Nephron progenitor cell (in vitro differentiated cells): Measurements from ENCODE around the gene HES7.
"Not testable (repeated sequence)": the region's sequence is repeated elsewhere in the genome, so short reads cannot be mapped to it uniquely, and the experiment has no call there.

ENCODE experiments used
- DNase-seq: peaks from one replicate; pipeline ENCODE4 v3.0.0; 2021
- H3K27ac Mint-ChIP-seq: 2 replicates; pipeline ENCODE4 v1.8.0; 2021; ENCODE audit warnings: mild to moderate bottlenecking, moderate library complexity, mixed read lengths
- H3K27me3 Mint-ChIP-seq: 2 replicates; pipeline ENCODE4 v1.8.0; 2021; ENCODE audit warnings: mild to moderate bottlenecking, low read depth, mixed read lengths; ENCODE audit not compliant: poor library complexity
- H3K36me3 Mint-ChIP-seq: 2 replicates; pipeline ENCODE4 v1.8.0; 2021; ENCODE audit warnings: low read depth, mixed read lengths
- H3K4me1 Mint-ChIP-seq: 2 replicates; pipeline ENCODE4 v1.8.0; 2021; ENCODE audit warnings: mixed read lengths
- H3K4me3 Mint-ChIP-seq: 2 replicates; pipeline ENCODE4 v1.8.0; 2021; ENCODE audit warnings: mild to moderate bottlenecking, moderate library complexity, mixed read lengths
- H3K9me3 Mint-ChIP-seq: 2 replicates; pipeline ENCODE4 v1.8.0; 2021; ENCODE audit warnings: mild to moderate bottlenecking, moderate library complexity, mixed read lengths
- TF ChIP-seq, protein P1 (sequence below): fragments of 200-600 bp; sonication (generic); IDR thresholded peaks from 2 replicates; pipeline ENCODE4 v1.5.0; 2021; ENCODE audit warnings: antibody characterized with exemption

The HES7 gene

DNA sequence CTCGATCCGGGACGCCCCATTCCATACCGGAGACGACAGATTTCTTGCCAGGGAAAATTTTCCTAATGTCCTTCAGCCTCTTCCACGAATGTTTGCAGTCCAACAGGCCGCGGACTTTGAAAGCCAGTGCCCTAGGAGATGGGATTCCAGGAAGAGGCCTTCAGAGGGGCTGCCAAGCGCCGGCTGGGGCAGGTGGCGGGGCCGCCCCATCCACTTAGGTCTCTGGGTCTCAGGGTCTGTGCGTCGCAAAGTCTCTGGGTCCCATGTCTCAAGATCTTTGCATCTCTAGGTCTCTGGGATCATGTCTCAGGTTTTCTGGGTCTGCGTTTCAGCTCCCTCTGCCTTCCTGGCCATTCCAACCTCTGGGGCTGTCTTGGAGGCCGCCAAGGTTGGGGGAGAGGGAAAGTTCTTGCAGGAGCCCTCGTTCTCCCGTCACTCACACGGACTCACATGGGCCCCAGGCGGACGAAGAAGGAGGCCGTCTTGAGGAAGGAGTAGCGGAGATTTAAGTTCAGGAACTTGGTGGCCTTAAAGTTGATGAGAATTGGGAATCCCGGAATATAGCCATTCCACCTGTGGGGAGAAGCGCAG, 43.6 kb downstream of the HES7 start:
- Mint-ChIP-seq H3K27me3 (peaks cover 99% of the 10 kb centered on the region), H3K36me3 (no peaks in the 10 kb centered on the region), H3K27ac (no peak overlapping the region), H3K9me3 (peaks cover 3% of the 10 kb centered on the region), H3K4me1 (no peaks in the 10 kb centered on the region), H3K4me3 (peak overlapping the region; percentile 83)
- TF ChIP-seq, protein P1, sequence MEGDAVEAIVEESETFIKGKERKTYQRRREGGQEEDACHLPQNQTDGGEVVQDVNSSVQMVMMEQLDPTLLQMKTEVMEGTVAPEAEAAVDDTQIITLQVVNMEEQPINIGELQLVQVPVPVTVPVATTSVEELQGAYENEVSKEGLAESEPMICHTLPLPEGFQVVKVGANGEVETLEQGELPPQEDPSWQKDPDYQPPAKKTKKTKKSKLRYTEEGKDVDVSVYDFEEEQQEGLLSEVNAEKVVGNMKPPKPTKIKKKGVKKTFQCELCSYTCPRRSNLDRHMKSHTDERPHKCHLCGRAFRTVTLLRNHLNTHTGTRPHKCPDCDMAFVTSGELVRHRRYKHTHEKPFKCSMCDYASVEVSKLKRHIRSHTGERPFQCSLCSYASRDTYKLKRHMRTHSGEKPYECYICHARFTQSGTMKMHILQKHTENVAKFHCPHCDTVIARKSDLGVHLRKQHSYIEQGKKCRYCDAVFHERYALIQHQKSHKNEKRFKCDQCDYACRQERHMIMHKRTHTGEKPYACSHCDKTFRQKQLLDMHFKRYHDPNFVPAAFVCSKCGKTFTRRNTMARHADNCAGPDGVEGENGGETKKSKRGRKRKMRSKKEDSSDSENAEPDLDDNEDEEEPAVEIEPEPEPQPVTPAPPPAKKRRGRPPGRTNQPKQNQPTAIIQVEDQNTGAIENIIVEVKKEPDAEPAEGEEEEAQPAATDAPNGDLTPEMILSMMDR = no peak
- no peak for DNase-seq

DNA sequence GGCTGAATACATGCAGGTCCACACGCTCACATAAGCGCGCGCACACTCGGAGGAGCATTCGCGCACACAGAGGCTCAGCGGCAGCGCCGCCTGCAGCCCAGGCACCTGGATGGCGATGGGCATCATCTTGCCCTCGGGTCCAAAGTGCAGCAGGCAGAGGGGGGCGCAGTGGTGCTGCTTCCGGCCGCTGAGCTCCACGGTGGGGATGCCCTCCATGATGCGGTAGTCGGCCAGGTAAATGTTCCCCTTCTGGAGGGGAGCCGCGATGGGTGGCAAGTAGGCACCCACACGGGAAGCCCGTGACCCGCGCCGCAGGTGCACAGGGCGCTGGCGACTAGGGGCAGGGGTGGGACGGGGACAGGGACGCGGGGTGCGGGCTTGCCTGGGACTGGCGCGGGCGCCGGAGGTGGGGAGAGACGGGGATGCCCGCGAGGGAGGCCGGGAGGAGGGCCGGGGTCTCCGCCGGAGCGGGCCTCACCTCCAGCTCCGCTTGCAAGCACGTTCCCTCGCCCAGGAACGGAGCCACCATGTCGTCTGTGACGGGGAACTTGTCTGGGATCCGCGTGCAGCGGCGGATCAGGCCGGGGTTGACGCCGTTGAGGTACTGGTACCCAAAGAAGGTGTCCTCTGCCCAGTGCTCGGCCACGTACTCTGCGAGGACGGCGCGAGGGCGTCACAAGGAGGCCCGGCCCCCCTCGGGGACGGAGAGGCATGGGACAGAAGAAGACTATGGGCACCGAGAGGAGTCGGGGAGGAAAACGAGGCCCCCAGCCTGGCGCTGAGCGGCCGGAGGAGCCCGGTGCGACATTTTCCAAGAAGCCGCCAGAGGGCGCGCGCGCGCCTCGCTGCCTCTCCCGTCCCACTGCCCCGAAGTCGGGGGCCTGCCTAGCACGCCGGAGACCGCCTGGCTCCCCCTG, 44.4 kb downstream of the HES7 start:
- Mint-ChIP-seq H3K4me3 (peak overlapping the region; percentile 83), H3K27me3 (peaks cover 99% of the 10 kb centered on the region), H3K4me1 (peaks cover 2% of the 10 kb centered on the region), H3K9me3 (peaks cover 3% of the 10 kb centered on the region), H3K27ac (no peak overlapping the region), H3K36me3 (no peaks in the 10 kb centered on the region)
- TF ChIP-seq, protein P1 = peak; percentile 92
- DNase-seq = peak; percentile 86

DNA sequence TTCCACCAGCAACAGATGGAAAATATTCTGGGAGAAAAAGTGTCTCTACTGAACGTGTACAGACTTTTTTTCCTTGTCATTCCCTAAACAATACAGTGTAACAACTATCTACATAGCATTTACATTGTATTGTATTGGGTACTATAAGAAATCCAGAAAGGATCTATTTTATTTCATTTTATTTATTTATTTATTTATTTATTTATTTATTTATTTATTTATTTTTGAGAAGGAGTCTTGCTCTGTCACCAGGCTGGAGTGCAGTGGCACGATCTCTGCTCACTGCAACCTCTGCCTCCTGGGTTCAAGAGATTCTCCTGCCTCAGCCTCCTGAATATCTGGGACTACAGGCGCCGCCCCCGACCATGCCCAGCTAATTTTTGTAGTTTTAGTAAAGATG, 46.0 kb downstream of the HES7 start:
- not testable (repeated sequence) for H3K36me3 Mint-ChIP-seq, DNase-seq, H3K9me3 Mint-ChIP-seq, H3K4me3 Mint-ChIP-seq, H3K27ac Mint-ChIP-seq
- Mint-ChIP-seq H3K4me1 (peaks cover 17% of the 10 kb centered on the region), H3K27me3 (peaks cover 100% of the 10 kb centered on the region)

DNA sequence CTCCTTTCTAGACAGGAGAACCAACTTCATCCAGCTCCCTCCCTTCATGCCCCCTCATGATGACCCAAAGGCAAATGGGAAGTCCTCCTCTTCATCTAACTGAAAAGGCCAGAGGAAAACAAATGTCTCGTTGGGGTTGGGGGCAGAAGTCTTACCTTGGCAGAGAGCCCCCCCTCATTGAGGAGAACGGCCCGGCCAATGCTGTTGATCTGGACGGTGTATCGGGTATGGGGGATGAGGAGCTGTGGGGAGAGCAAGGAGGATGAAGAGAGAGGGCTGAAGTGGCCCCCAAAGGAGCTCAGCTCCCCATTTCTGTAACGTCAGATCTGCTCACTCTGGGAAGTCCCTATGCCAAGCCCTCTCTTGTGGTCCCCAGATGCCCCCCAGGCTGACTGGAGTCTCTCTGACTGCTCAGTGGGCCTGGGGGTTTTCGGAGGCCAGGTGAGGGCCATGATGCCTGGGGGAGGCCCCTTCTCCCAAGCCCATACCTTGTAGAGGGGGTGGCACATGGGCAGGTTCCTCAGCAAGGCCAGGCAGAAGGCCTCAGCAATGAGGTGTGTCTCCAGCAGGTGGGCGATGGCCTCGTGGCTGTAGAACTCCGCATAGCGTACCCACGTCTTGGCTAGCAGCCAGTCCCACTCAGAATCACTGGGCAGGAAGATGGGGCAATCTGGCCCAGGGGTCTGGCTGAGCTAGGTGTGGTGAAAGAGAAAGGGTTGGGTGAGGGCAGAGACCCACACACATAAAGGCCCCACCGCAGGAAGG, 47.2 kb downstream of the HES7 start:
- no peak overlapping the region for H3K4me3 Mint-ChIP-seq
- peaks cover 3% of the 10 kb centered on the region for H3K9me3 Mint-ChIP-seq
- no peak for DNase-seq
- H3K4me1 Mint-ChIP-seq = peaks cover 28% of the 10 kb centered on the region
- peaks cover 100% of the 10 kb centered on the region for H3K27me3 Mint-ChIP-seq
- TF ChIP-seq, protein P1 = no peak
- no peaks in the 10 kb centered on the region for H3K36me3 Mint-ChIP-seq
- H3K27ac Mint-ChIP-seq = no peak overlapping the region

DNA sequence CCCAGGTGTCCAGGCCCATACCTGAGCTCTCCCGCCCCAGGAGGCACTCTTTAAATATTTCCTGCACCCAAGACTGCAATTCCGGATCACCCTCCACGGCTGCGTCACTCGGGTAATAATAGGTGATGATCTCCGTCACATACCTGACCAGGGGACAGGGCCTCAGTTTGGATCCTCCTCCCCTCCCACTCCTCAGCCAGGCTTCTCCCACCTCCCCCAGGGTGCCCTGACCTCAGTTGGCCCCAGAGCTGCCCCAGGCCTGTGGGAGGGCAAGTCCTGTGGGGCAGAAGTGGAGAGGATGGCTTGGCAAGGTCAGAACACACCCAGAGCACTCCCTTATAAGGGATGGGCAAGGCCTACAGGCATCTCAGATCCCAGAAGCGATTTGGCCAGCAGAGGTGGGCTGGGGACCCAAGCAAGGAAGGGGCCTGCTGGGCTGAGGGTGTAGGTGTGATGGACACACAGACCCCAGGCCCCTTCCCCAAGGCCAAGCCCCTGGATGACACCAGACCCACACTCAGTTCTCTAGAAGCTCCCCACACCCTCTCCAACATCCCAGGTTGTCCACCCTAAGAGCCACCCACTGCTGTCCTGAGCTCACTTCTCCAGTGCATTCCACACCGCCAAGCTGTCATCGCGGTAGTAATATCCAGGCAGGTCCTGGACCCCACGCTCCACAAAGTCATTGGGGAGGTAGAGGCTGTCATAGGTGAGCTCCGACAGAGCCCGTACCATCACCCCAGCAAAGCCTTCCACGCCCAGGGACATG, 48.1 kb downstream of the HES7 start:
- no peak for DNase-seq
- no peaks in the 10 kb centered on the region for H3K36me3 Mint-ChIP-seq
- H3K27me3 Mint-ChIP-seq = peaks cover 100% of the 10 kb centered on the region
- H3K27ac Mint-ChIP-seq = no peak overlapping the region
- H3K4me3 Mint-ChIP-seq = no peak overlapping the region
- H3K9me3 Mint-ChIP-seq = peaks cover 3% of the 10 kb centered on the region
- peaks cover 28% of the 10 kb centered on the region for H3K4me1 Mint-ChIP-seq
- TF ChIP-seq, protein P1 = no peak
